NT2/D1 (cell line): ENCODE results near the gene VTI1B.

ENCODE experiments used
- SUZ12 ChIP-seq: IDR thresholded peaks from 2 replicates; pipeline ENCODE4 v1.6.1; 2011; ENCODE audit not compliant: insufficient read length, insufficient read depth; ENCODE audit errors: extremely low read depth
- YY1 ChIP-seq: IDR thresholded peaks from 2 replicates; pipeline ENCODE4 v1.6.1; 2011; ENCODE audit not compliant: insufficient read length, insufficient read depth
- ZNF274 ChIP-seq: IDR thresholded peaks from 2 replicates; pipeline ENCODE4 v1.6.1; 2011; ENCODE audit warnings: mild to moderate bottlenecking, low read depth, low read length

GRCh38 chr14:67679006-67679405 lies 4.6 kb upstream of the VTI1B start:
- no peak for TF ChIP-seq SUZ12
- no peak for TF ChIP-seq YY1
- no peak for TF ChIP-seq ZNF274
